Thoracic aorta endothelial cell (primary cell): ENCODE measurements around the gene CHCHD5. TPM values are rescaled to one million over a fixed set of nuclear protein-coding genes. Genes with fewer than 3 reads are reported as not detected.

Experiments
- small RNA-seq: library from RNA; depleted of rRNA; stranded (forward); fragments of <200 nt; gene quantifications from one replicate; pipeline ENCODE3, GENCODE V24; 2012
- total RNA-seq: library from RNA; depleted of rRNA; stranded (reverse); fragments of >200 nt; gene quantifications from 2 replicates; pipeline ENCODE4 v1.2.3, GENCODE V29; 2012

CHCHD5 gene, protein sequence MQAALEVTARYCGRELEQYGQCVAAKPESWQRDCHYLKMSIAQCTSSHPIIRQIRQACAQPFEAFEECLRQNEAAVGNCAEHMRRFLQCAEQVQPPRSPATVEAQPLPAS
- 6.1 and 7.3 TPM in 2 replicates for total RNA-seq

GRCh38 chr2:112584134-112584890, at the start of gene CHCHD5:
Gene CHCHD5 (plus strand): TSS chr2:112584609. CDS start chr2:112584648, 39 bp downstream.

DNA sequence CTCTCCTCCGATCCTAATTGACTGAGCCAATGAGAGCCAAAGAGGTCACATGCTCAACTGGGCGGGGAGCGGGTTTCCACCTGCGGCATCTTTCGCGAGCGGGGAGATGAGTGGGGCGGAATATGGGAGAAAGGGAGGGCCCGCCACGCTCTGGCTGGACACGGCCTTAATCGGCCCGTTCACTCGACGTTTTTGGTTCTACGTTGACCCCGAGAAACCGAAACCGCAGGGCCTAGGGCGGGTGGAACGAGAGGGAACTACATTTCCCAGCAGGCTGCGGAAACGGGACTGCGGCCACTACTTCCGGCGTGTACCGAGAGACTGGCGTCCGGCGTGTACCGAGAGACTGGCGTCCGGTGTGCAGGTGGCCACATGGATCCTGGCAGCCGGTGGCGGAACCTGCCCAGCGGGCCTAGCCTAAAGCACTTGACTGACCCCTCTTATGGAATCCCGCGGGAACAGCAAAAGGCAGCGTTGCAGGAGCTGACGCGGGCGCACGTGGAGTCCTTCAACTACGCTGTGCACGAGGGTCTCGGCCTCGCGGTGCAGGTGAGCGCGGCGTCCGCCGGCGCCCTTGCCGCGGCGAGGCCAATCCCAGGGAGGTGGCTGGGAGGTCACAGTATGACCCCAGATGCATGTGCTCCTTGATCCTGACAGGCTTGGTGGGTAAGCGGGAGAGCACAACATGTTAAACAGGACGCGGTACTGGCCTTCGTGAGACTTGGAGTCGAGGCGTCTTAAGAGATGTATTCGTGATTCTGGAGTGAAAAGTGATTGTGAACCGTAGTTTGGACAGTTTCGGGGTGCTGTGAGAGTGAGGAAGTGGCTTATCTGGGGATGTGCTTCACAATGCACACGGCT, 42.1 kb upstream of the CHCHD5 start, which contains the start of gene POLR1B:
Gene POLR1B (plus strand): TSS at position 343 of the 861 bp plus-strand sequence. CDS start 30 bp downstream, at position 373.

Small RNAs within 50 kb of the gene (small RNA-seq; reads per million reads assigned to genes)
- gene RF00019, result not detected

Other genes starting within 250 kb of the CHCHD5 start
- 28.8 and 34.3 TPM in 2 replicates for gene RGPD8, start 151.0 kb upstream of the CHCHD5 start, total RNA-seq
- gene TTL, start 102.5 kb upstream of the CHCHD5 start, total RNA-seq, result 94.3 and 102 TPM in 2 replicates
- gene POLR1B, start 42.1 kb upstream of the CHCHD5 start, total RNA-seq, result 32.2 and 36.1 TPM in 2 replicates
- 131 and 151 TPM in 2 replicates for gene SLC20A1, start 61.3 kb downstream of the CHCHD5 start, total RNA-seq
- gene NT5DC4, start 136.4 kb downstream of the CHCHD5 start, total RNA-seq, result not detected in 2 replicates
- gene CKAP2L, start 180.0 kb downstream of the CHCHD5 start, total RNA-seq, result 21.8 and 25.3 TPM in 2 replicates
- 1.2 and 1.8 TPM in 2 replicates for gene IL1A, start 199.9 kb downstream of the CHCHD5 start, total RNA-seq